Erythroblast (primary cell): ENCODE results near the gene SERTAD2.

ENCODE experiments used
- GATA1 ChIP-seq: IDR thresholded peaks from 2 replicates; pipeline ENCODE4 v1.6.1; 2011; ENCODE audit warnings: low read depth, mild to moderate bottlenecking, control low read depth, low read length, moderate library complexity
- POLR2A ChIP-seq: IDR thresholded peaks from 2 replicates; pipeline ENCODE4 v1.6.1; 2011; ENCODE audit warnings: mild to moderate bottlenecking, low read length

GRCh38 chr2:64655018-64655664 lies 1.4 kb upstream of the SERTAD2 start:
- no peak for TF ChIP-seq POLR2A
- TF ChIP-seq GATA1: no peak
